GM12878 (cell line): ENCODE measurements around the gene AP4S1.

Experiments
- BCL11A ChIP-seq: IDR thresholded peaks from 2 replicates; pipeline ENCODE4 v1.6.1; 2011; ENCODE audit warnings: low read depth, low read length
- BRCA1 ChIP-seq: IDR thresholded peaks from 2 replicates; pipeline ENCODE4 v1.6.1; 2011; ENCODE audit warnings: low read depth, low read length, improper control_type of control experiment
- CTCF ChIP-seq, 3 experiments: IDR thresholded peaks in 2 of 3; conservative IDR thresholded peaks in 1 of 3; 2 replicates each; pipeline ENCODE4 v1.5.1; 2011; ENCODE audit warnings: low read depth in 3 of 3, low read length in 3 of 3, mild to moderate bottlenecking in 3 of 3, control low read depth in 2 of 3, moderate library complexity in 2 of 3, inconsistent platforms in 1 of 3, mixed read lengths in 1 of 3; ENCODE audit not compliant: control insufficient read depth in 2 of 3, insufficient read depth in 1 of 3; ENCODE audit errors: extremely low read depth in 1 of 3
- ELK1 ChIP-seq: IDR thresholded peaks from 2 replicates; pipeline ENCODE4 v1.6.1; 2012; ENCODE audit warnings: low read depth, low read length, improper control_type of control experiment
- EP300 ChIP-seq, 2 experiments: fragments of 150-350 bp in 1 of 2; IDR thresholded peaks; 2 replicates each; pipeline ENCODE4 v1.6.1; 2011 to 2012; ENCODE audit warnings: low read depth in 2 of 2, low read length in 2 of 2, borderline replicate concordance in 1 of 2, improper control_type of control experiment in 1 of 2, inconsistent platforms in 1 of 2; ENCODE audit not compliant: control insufficient read depth in 1 of 2
- FOXK2 ChIP-seq: fragments of 450-650 bp; IDR thresholded peaks from 2 replicates; pipeline ENCODE4 v1.6.1; 2017; ENCODE audit warnings: mild to moderate bottlenecking, moderate library complexity
- POLR2A ChIP-seq: IDR thresholded peaks from 2 replicates; pipeline ENCODE4 v1.6.1; 2011; ENCODE audit warnings: low read depth, mild to moderate bottlenecking, low read length
- POLR2AphosphoS5 ChIP-seq: IDR thresholded peaks from 2 replicates; pipeline ENCODE4 v1.6.1; 2011; ENCODE audit warnings: mild to moderate bottlenecking, low read length, inconsistent platforms
- RAD21 ChIP-seq: IDR thresholded peaks from 2 replicates; pipeline ENCODE4 v1.6.1; 2011; ENCODE audit warnings: mild to moderate bottlenecking, low read depth, low read length, moderate library complexity; ENCODE audit not compliant: insufficient read depth
- REST ChIP-seq: IDR thresholded peaks from 2 replicates; pipeline ENCODE4 v1.6.1; 2012; ENCODE audit warnings: mild to moderate bottlenecking, low read depth, low read length
- SMC3 ChIP-seq: IDR thresholded peaks from 2 replicates; pipeline ENCODE4 v1.6.1; 2011; ENCODE audit warnings: low read length, improper control_type of control experiment, borderline replicate concordance
- USF2 ChIP-seq: IDR thresholded peaks from 2 replicates; pipeline ENCODE4 v1.6.1; 2011; ENCODE audit warnings: low read depth, low read length, improper control_type of control experiment, borderline replicate concordance

- TF ChIP-seq POLR2AphosphoS5 (no peak), RAD21 (no peak), SMC3 (no peak), CTCF (IDR thresholded peaks at IDR 0.05 in 2 of 3, conservative IDR thresholded peaks at IDR 0.05 in 1 of 3; ENCODE audit: control insufficient read depth in 2 of 3, extremely low read depth in 1 of 3, insufficient read depth in 1 of 3, low read depth in 3 of 3, low read length in 3 of 3) (no peak), USF2 (no peak), EP300 (IDR thresholded peaks at IDR 0.05; ENCODE audit: borderline replicate concordance in 1 of 2, control insufficient read depth in 1 of 2, low read depth in 2 of 2, low read length in 2 of 2) (no peak), BRCA1 (no peak), FOXK2 (no peak), REST (no peak), POLR2A (no peak), ELK1 (no peak), BCL11A (no peak)
Observed at GRCh38 chr14:31038521-31039166, 13.2 kb downstream of the AP4S1 start.
